PC-3 (cell line): ENCODE data around the gene CRTC3. TPM values are rescaled to one million over a fixed set of nuclear protein-coding genes. Genes with fewer than 3 reads are reported as not detected.

Experiments used
- ATAC-seq: fragments of 200-7000 bp; cut with Tn5 transposase; 2 replicates; pipeline ENCODE4 v1.9.1; 2020; ENCODE audit warnings: mild to moderate bottlenecking, moderate library complexity
- BruUV-seq: library from RNA; stranded (reverse); fragments of 400-500 nt; replicated peaks from 2 replicates; lab custom pipeline; 2021; lab: Mats Ljungman, UMichigan
- CTCF ChIA-PET: fragments of 300-600 bp; sonication (Branson Sonifier 250); formaldehyde crosslinking; loops from one replicate; lab custom pipeline; 2022; ENCODE audit warnings: antibody characterized with exemption; lab: Charles Lee
- POLR2A ChIA-PET: fragments of 300-600 bp; sonication (Branson Sonifier 250); formaldehyde crosslinking; loops from one replicate; lab custom pipeline; 2022; ENCODE audit warnings: antibody characterized with exemption; ENCODE audit not compliant: unreplicated experiment; lab: Charles Lee
- DNase-seq: peaks from one replicate; pipeline ENCODE4 v3.0.0-alpha.2; 2015
- H2AFZ ChIP-seq: fragments of 300-600 bp; sonication (generic); 2 replicates; pipeline ENCODE4 v1.6.0; 2016; ENCODE audit warnings: antibody characterized with exemption, low read length
- H3F3A ChIP-seq: fragments of 300-600 bp; sonication (generic); one replicate; pipeline ENCODE4 v1.6.0; 2017; ENCODE audit warnings: antibody characterized with exemption, low read length, control low read depth, mild to moderate bottlenecking; ENCODE audit not compliant: unreplicated experiment
- H3K27ac ChIP-seq: fragments of 300-600 bp; sonication (generic); 2 replicates; pipeline ENCODE4 v1.5.1; 2016; ENCODE audit warnings: mild to moderate bottlenecking, low read length
- H3K27me3 ChIP-seq: fragments of 300-600 bp; sonication (generic); 2 replicates; pipeline ENCODE4 v1.6.1; 2016; ENCODE audit warnings: low read length, mixed read lengths
- H3K36me3 ChIP-seq: fragments of 300-600 bp; sonication (generic); 2 replicates; pipeline ENCODE4 v1.6.1; 2016; ENCODE audit warnings: low read depth, mixed run types, low read length, mixed read lengths
- H3K4me1 ChIP-seq: fragments of 300-600 bp; sonication (generic); 2 replicates; pipeline ENCODE4 v1.5.1; 2016; ENCODE audit warnings: low read length; ENCODE audit not compliant: insufficient read depth
- H3K4me2 ChIP-seq: fragments of 300-600 bp; sonication (generic); 2 replicates; pipeline ENCODE4 v1.6.0; 2016; ENCODE audit warnings: low read length
- H3K4me3 ChIP-seq: fragments of 300-600 bp; sonication (generic); 2 replicates; pipeline ENCODE4 v1.5.1; 2016; ENCODE audit warnings: mild to moderate bottlenecking, low read length, mixed read lengths
- H3K79me2 ChIP-seq: fragments of 300-600 bp; sonication (generic); 2 replicates; pipeline ENCODE4 v1.6.1; 2017; ENCODE audit warnings: low read length, mixed read lengths
- H3K9ac ChIP-seq: fragments of 300-600 bp; sonication (generic); 2 replicates; pipeline ENCODE4 v1.6.0; 2016; ENCODE audit warnings: mild to moderate bottlenecking, low read length
- H3K9me2 ChIP-seq: fragments of 300-600 bp; sonication (generic); replicated peaks from 2 replicates; pipeline ENCODE4 v1.6.1; 2016; ENCODE audit warnings: mixed run types, low read length, mixed read lengths
- H3K9me3 ChIP-seq: fragments of 300-600 bp; sonication (generic); 2 replicates; pipeline ENCODE4 v1.6.1; 2016; ENCODE audit warnings: low read length, mixed read lengths
- H4K20me1 ChIP-seq: fragments of 300-600 bp; sonication (generic); 2 replicates; pipeline ENCODE4 v1.6.1; 2016; ENCODE audit warnings: low read length, mixed read lengths
- EZH2 ChIP-seq: fragments of 300-600 bp; sonication (generic); IDR thresholded peaks from one replicate; pipeline ENCODE4 v1.6.1; 2017; ENCODE audit warnings: antibody characterized with exemption, mild to moderate bottlenecking, low read length; ENCODE audit not compliant: unreplicated experiment
- EZH2phosphoT487 ChIP-seq: fragments of 300-600 bp; sonication (generic); IDR thresholded peaks from 2 replicates; pipeline ENCODE4 v1.6.1; 2018; ENCODE audit warnings: mild to moderate bottlenecking, antibody characterized with exemption, low read length, borderline replicate concordance
- intact Hi-C: fragments of 100-400 bp; cut with micrococcal nuclease; formaldehyde crosslinking; loops from 2 replicates; pipeline ENCODE4 v1.9.0; 2023
- total RNA-seq: library from RNA; depleted of rRNA; stranded (reverse); fragments of >200 nt; gene quantifications from 2 replicates; pipeline ENCODE4 v1.2.3, GENCODE V29; 2014
- TF ChIP-seq, protein P1 (sequence below): fragments of 300-600 bp; sonication (generic); conservative IDR thresholded peaks from 2 replicates; pipeline ENCODE4 v1.5.1; 2017; ENCODE audit warnings: antibody characterized with exemption, low read depth, mild to moderate bottlenecking, low read length

Gene CRTC3
- total RNA-seq, 1 experiment from 2014 or later: 12.4 TPM

DNA sequence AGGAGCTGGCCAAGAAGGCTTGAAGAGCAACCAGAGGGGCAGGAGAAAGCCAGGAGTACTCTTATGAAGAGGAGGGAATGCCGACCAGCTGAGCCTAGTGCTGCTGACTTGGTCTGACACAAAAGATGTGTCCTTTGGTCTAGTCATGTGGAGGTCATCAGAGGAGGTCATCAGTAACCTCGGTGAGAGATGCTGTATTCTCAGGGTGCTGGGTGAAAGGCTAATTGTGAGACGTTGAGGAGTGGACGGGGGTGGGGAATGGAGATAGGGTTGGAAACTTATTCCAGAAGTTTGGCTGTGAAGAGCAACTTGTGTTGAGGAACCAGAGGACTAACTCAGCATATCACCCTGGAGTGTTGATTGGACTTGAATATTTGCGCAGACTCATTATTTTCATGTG is 5.5 kb downstream of the CRTC3 start:
- Histone ChIP-seq H3K36me3 (no peaks in the 10 kb centered on the region), H3K27me3 (no peaks in the 10 kb centered on the region), H3K79me2 (peaks cover 67% of the 10 kb centered on the region), H3K4me2 (no peak overlapping the region), H3F3A (no peaks in the 10 kb centered on the region), H2AFZ (no peak overlapping the region), H3K9me3 (no peaks in the 10 kb centered on the region), H3K9me2 (no peaks in the 10 kb centered on the region), H3K4me1 (peaks cover 9% of the 10 kb centered on the region), H3K4me3 (no peak overlapping the region), H4K20me1 (no peaks in the 10 kb centered on the region), H3K9ac (no peak overlapping the region), H3K27ac (no peak overlapping the region)
- ATAC-seq (no peak), DNase-seq (no peak)
- ChIA-PET POLR2A (no interaction called here), CTCF (no interaction called here)
- intact Hi-C loops: no loop called here
- no TSS peak for BruUV-seq
- TF ChIP-seq EZH2phosphoT487: no peak
- TF ChIP-seq, protein P1, sequence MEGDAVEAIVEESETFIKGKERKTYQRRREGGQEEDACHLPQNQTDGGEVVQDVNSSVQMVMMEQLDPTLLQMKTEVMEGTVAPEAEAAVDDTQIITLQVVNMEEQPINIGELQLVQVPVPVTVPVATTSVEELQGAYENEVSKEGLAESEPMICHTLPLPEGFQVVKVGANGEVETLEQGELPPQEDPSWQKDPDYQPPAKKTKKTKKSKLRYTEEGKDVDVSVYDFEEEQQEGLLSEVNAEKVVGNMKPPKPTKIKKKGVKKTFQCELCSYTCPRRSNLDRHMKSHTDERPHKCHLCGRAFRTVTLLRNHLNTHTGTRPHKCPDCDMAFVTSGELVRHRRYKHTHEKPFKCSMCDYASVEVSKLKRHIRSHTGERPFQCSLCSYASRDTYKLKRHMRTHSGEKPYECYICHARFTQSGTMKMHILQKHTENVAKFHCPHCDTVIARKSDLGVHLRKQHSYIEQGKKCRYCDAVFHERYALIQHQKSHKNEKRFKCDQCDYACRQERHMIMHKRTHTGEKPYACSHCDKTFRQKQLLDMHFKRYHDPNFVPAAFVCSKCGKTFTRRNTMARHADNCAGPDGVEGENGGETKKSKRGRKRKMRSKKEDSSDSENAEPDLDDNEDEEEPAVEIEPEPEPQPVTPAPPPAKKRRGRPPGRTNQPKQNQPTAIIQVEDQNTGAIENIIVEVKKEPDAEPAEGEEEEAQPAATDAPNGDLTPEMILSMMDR: no peak
- TF ChIP-seq EZH2: no peak

DNA sequence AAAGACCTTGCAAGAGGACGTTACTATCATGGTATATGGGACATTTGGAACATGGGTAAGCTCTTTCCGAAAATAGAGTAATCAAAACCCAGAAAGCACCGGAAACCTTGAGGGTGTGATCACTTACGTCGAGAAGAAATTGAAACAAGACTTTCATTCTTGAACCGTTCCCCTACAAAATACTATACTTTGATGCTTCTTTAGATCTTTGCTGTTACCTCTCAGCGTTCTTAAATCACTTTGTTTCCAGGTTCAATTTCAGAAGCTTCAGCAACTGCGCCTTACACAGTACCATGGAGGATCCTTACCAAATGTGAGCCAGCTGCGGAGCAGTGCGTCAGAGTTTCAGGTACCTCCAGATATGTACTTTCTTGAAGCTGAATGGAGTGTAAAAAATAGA is 10.1 kb downstream of the CRTC3 start:
- Histone ChIP-seq H3K9ac (no peak overlapping the region), H2AFZ (no peak overlapping the region), H3K9me3 (no peaks in the 10 kb centered on the region), H3K4me1 (no peaks in the 10 kb centered on the region), H4K20me1 (no peaks in the 10 kb centered on the region), H3K79me2 (peaks cover 28% of the 10 kb centered on the region), H3K27ac (no peak overlapping the region), H3K4me2 (no peak overlapping the region), H3K36me3 (no peaks in the 10 kb centered on the region), H3K9me2 (no peaks in the 10 kb centered on the region), H3F3A (no peaks in the 10 kb centered on the region), H3K4me3 (no peak overlapping the region), H3K27me3 (no peaks in the 10 kb centered on the region)
- no peak for DNase-seq
- BruUV-seq: no TSS peak
- intact Hi-C loops: no loop called here
- POLR2A ChIA-PET: interaction anchor here (0.6 kb wide), 1 partner anchor 829 kb away, joined by 4 read pairs; no protein-coding TSS in a partner anchor
- CTCF ChIA-PET: no interaction called here
- no peak for ATAC-seq
- TF ChIP-seq EZH2 (no peak), EZH2phosphoT487 (no peak)
- TF ChIP-seq, protein P1: no peak

DNA sequence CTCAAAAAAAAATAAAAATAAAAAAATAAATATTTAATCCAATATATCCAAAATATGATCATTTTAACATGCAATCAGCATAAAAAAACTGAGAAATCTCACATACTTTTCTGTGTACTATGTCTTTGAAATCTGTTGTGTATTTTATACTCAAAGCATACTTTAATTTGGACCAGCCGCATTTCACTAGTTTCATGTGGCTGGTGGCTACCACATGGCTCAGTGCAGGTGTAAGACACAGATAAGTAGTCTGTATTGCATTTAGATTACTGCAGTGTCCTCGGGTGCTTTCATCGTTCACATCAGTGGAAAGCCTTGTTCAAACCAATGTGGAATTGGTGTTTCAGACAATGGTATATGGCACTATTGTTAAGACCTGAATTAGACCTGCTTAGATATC is 11.0 kb downstream of the CRTC3 start:
- H3K36me3 ChIP-seq: no peaks in the 10 kb centered on the region
- no peak overlapping the region for H2AFZ ChIP-seq
- H3K9me2 ChIP-seq: no peaks in the 10 kb centered on the region
- no peaks in the 10 kb centered on the region for H4K20me1 ChIP-seq
- H3K79me2 ChIP-seq: peaks cover 20% of the 10 kb centered on the region
- H3K9ac ChIP-seq: no peak overlapping the region
- H3K27me3 ChIP-seq: no peaks in the 10 kb centered on the region
- H3K4me3 ChIP-seq: no peak overlapping the region
- no peak for TF ChIP-seq EZH2
- TF ChIP-seq, protein P1: no peak
- TF ChIP-seq EZH2phosphoT487: no peak
- H3K4me1 ChIP-seq: no peaks in the 10 kb centered on the region
- H3K9me3 ChIP-seq: no peaks in the 10 kb centered on the region
- CTCF ChIA-PET: no interaction called here
- intact Hi-C loops: no loop called here
- ATAC-seq (no peak), DNase-seq (no peak)
- BruUV-seq: no TSS peak
- H3F3A ChIP-seq: no peaks in the 10 kb centered on the region
- POLR2A ChIA-PET: no interaction called here
- no peak overlapping the region for H3K4me2 ChIP-seq
- H3K27ac ChIP-seq: no peak overlapping the region
